Activated T-helper 1 cell treated with anti-CD3 and anti-CD28 coated beads, Interleukin-2, amount 50 U/mL, for 16 hours (primary cell): ENCODE measurements around the gene CHST1.

ENCODE experiments used
- DNase-seq, 2 donors: peaks; one replicate each; pipeline ENCODE4 v3.0.0-alpha.2; 2020; ENCODE audit warnings: low read depth in 1 of 2, low spot score in 1 of 2

Gene CHST1

DNA sequence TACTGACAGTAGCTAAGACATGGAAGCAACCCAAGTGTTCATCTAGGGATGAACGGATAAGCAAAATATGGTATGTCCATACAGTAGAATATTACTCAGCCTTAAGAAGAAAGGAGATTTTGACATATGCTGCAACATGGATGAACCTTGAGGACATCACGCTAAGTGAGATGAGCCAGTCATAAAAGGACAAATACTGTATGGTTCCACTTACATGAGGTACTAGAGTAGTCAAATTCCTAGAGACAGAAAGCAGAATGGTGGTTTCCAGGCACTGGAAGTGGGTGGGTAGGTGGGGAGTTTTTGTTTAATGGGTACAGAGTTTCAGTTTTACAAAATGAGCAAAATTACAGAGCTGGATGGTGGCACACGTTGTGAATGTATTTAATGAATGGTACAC is 18.1 kb downstream of the CHST1 start:
- DNase-seq = no peak

DNA sequence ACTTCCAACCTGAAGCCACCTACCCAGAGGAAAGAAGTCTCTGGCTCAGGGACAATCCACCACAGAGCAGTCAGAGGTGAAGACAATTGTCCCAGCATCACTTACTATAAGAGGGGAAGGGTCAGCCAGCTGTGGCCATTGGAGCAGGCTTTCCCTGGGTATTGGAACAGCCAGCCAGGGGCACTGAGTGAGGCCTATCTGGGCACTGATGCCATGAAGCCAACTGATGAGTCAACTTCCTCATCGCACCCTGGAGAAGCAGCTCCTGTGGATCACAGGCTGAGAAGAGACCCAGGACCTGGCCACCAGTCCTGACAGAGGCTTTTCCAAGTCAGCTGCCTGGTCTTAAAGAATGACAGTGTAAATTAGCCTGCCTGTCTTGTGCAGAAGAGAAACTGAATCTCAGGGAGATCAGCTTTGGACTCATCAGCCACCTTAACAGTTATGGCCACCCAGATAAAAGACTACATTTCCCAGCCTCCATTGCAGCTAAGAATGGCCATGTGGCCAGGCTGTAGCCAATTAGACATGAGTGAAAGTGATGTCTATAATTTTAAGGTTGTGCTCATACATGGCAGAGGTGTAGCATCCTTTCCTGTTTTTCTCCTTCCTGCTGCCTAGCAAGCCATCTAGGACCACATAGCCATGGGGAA is 19.0 kb downstream of the CHST1 start:
- DNase-seq = no peak

DNA sequence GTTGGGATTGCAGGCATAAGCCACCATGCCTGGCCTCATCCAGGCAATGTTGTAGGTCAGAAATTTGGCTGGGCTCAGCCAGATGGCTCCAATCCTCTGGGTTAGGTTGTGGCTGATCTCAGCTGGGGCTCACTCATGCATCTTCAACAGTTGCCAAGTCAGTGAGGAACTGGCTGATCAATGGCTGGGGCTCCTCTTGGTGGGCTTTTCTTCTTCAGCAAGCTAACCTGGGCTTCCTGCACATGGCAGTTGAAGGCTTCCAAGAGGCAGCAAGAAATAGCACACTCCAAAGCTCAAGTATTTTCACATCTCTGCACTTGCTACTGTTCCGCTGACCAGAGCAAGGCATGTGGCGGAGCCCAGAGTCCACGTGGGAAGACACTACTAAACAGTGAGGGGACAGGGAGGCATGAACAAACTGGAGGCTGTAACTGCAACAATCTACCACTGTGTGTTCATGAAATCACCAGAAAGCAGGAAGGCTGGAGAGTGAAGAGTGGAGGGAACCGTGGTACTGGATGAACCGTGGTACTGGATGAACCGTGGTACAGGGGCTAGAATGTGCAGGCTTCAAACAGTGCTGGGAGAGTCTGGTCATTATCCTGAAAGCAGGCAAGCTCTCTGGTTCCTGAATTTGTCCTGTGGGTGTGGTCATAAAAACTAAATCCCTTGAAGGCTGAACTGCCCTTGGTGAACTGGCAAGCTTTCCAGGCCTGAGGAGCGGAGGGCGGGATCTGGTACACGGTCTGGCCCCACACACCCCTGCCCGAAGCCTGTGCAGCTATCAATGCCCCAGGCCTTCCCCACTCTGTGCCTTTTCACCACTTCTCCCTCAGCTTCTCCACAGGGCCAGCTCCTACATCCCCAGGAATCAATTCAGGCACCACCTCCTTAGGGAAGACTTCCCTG is 20.2 kb downstream of the CHST1 start:
- DNase-seq = no peak

DNA sequence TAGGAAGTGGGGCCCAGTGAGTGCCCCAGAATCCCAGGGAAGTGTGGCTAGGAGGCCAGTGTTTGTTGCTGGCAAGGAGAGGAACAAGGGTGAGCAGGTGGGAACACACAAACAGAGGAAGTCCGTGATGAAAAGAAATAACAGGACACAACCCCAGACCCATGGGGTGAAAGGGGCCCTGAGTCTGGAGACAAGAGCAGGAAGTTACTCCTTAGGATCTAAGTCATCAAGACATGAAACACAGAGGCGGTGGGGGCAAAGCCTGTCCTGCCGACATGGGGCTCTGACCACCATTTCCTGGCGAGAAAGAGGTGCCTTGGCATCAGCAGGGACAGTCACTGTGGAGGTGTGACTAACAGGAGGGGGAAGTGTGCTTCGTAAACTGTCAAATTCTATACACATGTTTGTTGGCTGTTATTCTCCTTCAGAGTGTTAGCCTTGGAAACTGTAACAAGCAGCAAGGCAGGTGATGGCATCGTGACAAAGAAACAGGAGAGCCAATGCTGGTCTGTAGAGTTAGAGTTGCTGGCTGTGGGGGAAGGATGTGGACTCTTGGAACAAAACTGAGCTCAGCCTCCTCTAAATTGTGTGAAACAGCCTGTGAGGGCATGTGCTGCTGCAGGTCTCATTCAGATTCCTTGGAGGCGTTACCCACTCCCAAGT is 21.7 kb downstream of the CHST1 start:
- no peak for DNase-seq

DNA sequence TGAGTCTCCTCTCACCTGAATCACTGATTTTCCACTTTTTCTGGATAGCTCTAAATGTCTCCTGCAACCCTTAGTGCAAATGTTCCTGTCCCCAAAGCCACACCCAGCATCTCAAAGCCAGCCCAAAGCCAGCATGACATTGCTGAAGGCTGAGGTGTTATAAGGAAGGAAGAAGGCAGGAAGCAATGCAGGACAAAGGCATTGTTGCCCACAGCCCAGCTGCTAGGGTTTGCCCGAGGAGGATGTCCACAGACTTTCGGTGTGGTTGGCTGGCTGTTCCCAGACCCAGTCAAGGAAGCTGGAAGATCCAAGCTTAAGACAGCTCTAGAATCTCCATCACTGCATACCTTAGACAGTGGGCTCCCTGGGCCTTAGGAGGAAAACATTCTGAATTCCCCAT is 23.5 kb downstream of the CHST1 start:
- no peak for DNase-seq

DNA sequence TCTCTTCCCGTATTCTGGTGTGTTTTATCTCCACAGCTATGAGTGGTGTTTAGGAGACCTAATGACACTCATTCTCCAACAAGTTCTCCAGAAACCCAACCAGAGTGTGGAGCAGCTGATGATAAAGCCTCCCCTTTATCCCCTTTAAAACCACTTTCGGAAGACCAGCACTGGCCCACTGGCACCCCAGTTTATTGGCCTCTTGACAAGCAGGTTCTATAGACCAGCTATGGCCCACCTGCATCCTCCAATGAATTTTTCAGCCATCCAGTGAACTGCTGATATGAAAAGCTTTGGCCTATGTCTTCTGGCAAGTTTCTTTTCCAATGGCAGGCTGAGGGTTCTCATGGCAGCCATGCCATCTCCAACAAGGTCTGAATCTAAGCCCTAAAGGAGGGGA is 27.4 kb downstream of the CHST1 start:
- DNase-seq = no peak

DNA sequence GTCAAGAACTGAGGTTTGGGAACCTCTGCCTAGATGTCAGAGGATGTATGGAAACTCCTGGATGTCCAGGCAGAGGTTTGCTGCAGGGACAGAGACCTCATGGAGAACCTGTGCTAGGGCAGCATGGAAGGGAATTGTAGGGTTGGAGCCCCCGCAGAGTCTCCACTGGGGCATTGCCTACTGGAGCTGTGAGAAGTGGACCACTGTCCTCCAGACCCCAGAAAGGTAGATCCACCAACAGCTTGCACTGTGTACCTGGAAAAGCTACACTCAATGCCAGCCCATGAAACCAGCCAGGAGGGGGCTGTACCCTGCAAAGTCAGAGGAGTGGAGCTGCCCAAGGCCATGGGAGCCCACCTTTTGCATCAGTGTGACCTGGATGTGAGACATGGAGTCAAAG is 29.5 kb downstream of the CHST1 start:
- DNase-seq = no peak

DNA sequence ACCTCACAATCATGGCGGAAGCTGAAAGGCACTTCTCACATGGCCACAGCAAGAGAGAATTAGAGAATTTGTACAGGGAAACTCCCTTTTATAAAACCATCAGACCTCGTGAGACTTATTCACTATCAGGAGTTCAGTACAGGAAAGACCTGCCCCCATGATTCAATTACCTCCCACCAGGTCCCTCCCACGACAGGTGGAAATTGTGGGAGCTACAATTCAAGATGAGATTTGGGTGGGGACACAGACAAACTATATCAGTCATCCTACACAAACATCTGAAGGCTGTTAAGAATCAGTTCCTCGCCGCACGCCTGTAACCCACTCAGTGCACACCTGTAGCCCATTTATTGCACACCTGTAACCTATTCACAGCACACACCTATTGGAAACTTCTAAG is 39.8 kb downstream of the CHST1 start:
- DNase-seq = no peak

DNA sequence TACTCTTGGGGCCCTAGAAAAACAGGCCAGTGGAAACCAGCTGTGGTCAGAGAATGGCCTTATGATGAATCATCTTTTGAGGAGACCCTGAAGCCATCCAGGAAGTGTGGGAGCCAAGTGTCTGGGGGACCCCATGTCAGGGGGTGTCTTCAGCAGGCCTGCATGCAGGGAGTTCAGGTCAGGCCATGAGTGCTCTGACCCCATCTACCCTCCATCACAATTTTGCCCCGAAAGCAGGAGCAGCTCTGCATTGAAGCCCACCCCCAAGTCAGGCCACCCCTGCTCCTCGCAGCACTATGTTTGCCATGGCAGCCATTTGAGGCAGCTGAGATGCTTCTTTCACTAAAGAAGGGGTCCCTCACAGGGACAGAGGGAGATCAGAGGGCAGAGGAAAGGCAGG is 41.3 kb downstream of the CHST1 start:
- DNase-seq = no peak

DNA sequence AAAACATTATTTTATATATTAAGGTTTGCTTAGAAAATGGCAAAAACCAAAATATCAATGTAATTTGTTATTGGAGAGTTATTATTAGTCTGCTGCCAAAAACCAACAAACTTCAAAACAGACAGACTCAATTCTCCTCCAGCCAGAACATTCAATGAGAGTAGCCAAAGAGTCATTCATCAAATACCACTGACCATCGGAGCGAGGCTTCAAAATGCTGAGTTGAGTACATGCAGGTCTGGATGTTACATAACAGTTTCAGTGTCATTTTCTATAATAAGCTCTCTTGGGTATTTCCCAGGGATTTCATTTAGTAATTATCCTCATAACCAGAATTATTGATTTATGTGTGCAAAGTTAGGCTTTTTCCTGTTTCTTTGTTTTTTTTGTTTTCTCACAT is 42.6 kb downstream of the CHST1 start:
- DNase-seq = no peak

DNA sequence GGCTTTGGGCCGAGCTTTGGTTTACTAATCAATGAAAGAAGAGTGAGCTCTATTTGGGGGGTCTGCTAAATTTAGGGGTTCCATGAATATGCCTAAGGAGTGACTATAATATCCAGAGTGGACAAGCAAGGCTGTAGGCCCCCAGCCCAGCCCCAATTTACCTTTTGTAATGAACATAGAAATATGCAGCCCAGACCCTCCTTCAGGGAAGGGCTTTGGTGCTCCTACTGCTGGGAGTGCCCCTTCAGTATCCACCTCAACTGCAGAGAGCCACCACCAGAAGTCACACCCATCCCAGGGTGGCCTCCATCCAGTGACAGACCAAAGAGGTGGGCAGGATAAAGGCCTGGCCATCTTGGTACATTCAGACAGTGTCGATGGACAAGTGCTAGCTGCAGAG is 43.1 kb downstream of the CHST1 start:
- DNase-seq = no peak

DNA sequence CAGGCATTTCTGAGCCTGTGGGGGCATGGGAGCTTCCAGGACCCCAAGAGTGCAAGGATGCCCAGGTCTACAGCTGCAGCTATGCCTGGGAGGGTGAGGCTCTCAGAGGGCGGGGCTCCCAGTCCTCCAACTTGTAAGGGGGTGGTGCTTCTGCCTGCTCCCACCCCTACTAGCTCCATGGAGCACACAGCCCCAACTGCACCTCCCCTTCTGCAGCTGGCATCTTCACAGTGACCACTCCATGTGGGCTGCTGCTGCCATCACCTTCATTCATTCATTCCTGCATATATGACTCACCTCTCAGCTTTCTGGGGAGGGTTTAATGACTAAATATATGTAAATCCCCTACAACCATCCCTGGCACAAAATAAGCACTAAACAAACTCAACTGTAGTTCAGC is 43.8 kb downstream of the CHST1 start:
- DNase-seq = no peak

DNA sequence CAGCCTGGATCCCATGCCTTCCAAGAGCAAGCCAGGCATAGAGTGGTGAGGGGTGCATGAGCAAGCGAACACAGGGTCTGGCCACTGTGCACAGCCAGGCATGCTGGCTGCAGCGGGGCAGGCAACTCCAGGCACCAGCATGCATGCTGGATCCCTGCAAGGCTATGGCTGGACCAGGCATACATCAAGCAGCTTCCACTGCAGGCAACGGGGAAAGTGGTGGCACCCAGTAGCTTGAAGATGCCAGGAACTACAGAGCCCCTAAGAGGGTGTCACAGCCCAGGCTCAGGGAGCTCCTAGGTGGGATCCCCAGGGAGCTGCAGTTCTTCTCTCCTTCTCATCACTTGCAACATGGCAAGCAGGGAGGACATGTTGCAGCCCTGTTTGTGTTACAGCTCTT is 45.2 kb downstream of the CHST1 start:
- DNase-seq = no peak

DNA sequence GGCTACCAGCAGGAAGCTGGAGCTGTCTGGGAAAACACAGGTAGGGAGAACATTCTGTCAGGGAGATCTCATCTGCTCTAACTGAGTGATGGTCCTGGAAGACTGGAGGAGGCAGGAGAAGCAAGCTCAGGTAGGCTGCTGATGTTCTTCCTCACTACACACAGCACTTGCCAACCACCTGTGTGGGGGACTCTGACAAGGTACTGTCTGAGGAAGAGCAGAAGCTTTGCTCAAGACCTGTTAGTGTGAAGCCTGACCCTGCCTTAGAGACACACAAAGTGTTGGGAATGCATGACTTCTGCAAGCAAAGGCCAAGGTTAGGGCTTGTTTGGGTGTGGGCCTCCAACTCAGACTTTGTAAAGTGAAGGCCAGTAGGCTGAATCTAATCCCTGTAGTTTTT is 46.5 kb downstream of the CHST1 start:
- DNase-seq = no peak

DNA sequence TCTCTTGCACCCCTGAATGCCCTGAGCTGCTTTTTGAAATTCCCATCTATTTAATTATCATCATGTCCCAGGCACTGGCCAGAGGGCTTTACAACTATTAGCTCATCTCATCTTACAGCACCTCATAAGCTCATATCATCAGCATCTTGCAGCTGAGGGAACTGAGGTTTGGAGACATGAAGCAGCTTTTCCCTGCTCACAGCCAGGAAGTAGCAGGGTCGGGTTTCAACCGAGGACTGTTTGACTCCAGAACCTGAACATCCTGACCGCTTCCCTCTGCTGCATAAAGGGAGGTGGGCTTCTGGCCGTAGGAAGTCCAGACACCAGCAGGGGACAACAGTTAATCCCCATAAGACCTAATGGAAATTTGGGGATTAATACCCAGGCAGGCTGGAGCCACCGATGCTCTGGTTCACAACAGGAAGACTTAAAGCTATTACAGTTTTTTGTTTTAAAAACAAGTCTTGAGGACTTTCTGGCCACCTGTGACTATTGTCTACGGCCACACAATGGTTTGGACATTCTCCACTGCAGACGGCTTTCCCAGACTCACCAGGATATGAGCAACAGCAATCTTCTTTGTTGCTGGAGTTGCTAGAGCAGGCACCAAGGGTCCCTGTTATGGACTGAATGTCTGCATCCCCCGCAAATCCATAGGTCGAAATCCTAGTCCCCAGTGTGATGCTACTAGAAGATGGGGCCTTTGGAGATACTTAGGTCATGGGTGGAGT is 47.4 kb downstream of the CHST1 start:
- no peak for DNase-seq

DNA sequence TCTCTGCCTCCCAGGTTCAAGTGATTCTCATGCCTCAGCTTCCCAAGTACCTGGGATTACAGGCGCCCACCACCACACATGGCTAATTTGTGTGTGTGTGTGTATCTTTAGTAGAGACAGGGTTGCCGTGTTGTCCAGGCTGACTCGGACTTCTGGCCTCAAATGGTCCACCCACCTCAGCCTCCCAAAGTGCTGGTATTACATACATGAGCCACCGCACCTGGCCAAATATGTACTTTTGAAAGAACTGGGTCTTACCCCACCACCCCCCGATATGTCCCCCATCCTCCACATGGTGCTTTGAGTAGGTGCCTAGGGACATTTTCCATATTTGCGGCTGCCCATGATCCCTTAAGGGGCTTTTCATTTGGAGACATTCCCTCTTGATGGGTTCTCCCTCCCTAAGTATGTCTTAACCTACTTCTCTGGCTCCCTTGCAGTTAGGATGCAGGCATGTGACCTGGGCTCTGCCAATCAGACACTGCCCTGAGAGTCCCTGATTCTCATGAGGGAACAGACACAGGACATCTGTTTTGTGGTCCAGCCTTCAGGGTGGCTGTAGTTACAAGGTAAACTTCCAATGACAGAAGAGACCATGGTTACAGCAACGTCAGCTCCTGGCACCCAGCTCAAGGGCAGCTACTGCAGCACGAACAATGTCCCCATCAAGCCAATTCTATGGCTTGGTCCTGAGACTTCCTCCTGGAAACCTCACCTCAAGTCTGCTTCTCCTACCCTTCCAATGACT is 48.4 kb downstream of the CHST1 start:
- DNase-seq = no peak

DNA sequence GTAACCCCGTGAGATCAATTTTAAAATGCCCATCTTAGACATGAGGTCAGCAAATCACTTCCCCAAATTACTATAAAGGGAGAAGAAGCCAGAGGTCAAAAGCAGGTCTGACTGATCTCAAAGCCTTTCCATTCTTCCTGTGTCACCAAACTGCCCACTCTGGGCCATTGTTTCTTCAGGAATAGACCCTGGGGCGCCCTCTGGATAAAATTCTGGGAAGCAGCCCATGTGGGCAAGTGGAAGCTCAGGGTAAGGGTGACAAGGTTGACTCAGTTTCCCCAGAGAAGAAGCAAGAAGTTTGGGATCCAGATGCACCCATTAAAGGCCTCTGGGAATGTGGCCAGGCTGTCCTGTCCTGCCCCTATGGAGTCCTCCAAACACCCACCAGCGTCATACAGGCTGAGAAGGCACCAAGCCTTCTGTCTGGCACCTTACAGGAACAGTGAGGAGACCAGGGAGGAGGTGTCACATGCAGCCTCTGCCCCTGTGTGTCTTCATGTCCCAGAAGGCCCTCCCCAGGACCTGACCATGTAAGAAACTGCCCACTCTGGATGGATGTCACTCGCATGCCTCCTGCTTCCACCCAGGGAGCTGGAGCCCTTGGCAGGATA is 50.1 kb downstream of the CHST1 start:
- DNase-seq = no peak

DNA sequence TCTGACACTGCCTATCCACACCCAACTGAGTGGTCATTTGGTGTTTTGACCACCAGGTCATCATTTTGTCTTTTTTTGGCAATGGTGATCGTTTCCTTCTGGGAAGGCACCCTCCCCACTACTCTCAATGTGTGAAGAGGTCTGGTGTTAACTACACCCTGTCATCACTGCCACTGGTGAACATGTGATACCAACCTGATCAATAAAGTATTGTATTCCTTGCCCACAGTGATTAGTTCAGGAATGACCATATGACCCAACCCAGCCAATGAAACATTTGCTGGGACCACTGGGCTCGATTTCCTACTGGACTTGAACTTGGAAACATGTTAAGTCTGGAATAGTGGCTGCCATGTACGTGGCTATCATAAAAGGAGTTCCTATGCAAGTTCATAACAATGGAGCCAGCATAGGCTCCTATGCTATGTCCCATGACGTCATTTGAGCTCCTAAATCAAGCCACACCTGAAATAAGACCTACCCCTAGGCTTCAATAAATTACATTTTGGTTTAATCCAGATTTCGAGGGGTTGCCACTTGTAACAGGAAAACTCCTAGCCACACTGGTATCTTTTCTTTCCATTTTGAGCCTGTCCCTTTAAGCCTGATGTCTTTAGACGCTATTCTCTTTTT is 51.1 kb downstream of the CHST1 start:
- DNase-seq = no peak

DNA sequence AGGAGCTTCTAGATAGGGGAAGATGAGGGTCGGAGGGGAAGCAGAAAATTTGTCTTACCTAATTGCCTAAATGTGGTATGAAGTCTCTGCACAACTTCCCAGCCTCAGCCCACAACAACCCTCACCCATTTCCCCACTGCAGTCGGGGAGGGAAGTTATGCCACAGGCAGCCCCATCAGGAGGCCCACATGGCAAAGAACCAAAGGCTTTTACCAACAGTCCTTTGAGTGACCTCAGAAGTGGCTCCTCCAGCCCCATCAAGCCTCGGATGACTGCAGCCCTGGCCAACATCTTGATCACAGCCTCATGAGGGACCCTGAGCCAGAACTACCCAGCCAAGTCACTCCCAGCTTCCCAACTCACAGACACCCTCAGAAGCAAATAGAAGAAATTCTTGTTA is 54.8 kb downstream of the CHST1 start:
- DNase-seq = no peak

DNA sequence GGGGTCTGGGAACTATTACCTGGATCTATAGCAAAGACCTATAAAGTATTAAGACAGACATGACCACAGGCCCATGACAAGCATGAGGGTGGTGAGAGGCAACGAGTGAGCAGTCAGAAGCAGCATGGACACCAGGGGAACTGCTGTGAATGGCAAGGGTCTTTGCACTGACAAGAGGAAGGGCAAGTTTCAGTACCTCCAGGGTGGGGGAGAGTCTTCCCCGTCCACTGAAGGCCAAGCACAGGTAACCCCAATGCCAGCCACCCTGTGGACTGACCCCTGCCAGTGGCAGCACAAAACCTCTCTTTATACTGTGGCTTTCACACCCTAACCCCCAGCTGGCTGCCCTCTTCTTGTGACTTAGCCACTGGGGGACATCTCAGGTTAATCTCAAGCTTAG is 55.5 kb downstream of the CHST1 start:
- no peak for DNase-seq
